IMR-90 (cell line): ENCODE results near the gene UPB1. TPM values are rescaled to one million over a fixed set of nuclear protein-coding genes. Genes with fewer than 3 reads are reported as not detected.

Experiments
- ATAC-seq: fragments of 200-7000 bp; cut with Tn5 transposase; 2 replicates; pipeline ENCODE4 v1.9.1; 2020; ENCODE audit warnings: low read depth, mild to moderate bottlenecking, moderate library complexity
- BruUV-seq: library from RNA; stranded (reverse); fragments of 400-500 nt; replicated peaks from 2 replicates; lab custom pipeline; 2021; lab: Mats Ljungman, UMichigan
- CTCF ChIA-PET: fragments of 300-600 bp; formaldehyde crosslinking; extraction: SDS; loops from one replicate; lab custom pipeline; 2021; ENCODE audit warnings: antibody characterized with exemption; lab: Yijun Ruan, JAX
- POLR2A ChIA-PET: fragments of 300-600 bp; sonication (Branson Sonifier 250); formaldehyde crosslinking; loops from one replicate; lab custom pipeline; 2022; ENCODE audit warnings: antibody characterized with exemption; ENCODE audit not compliant: unreplicated experiment; lab: Charles Lee
- DNase-seq: peaks from one replicate; pipeline ENCODE4 v3.0.0; 2013
- H2AFZ ChIP-seq: replicated peaks from 2 replicates; pipeline ENCODE3; 2013; ENCODE audit warnings: low read length, mild to moderate bottlenecking; ENCODE audit not compliant: poor library complexity
- H2AK5ac ChIP-seq: 2 replicates; pipeline ENCODE4 v1.6.1; 2013; ENCODE audit warnings: low read depth, low read length, inconsistent platforms
- H2AK9ac ChIP-seq: replicated peaks from 2 replicates; pipeline ENCODE3; 2013; ENCODE audit warnings: mild to moderate bottlenecking, low read depth, low read length, moderate library complexity; ENCODE audit not compliant: poor library complexity
- H2BK120ac ChIP-seq: 2 replicates; pipeline ENCODE4 v1.6.1; 2013; ENCODE audit warnings: low read depth, low read length, inconsistent platforms
- H2BK15ac ChIP-seq: 3 replicates; pipeline ENCODE4 v1.6.1; 2013; ENCODE audit warnings: low read depth, low read length, inconsistent platforms
- H2BK20ac ChIP-seq: 2 replicates; pipeline ENCODE4 v1.6.1; 2013; ENCODE audit warnings: low read depth, mild to moderate bottlenecking, inconsistent platforms, low read length, moderate library complexity
- H2BK5ac ChIP-seq: 2 replicates; pipeline ENCODE4 v1.6.1; 2013; ENCODE audit warnings: mild to moderate bottlenecking, low read depth, low read length, inconsistent platforms; ENCODE audit not compliant: poor library complexity, severe bottlenecking
- H3K14ac ChIP-seq: replicated peaks from 2 replicates; pipeline ENCODE4 v1.6.1; 2013; ENCODE audit warnings: low read depth, low read length, inconsistent platforms
- H3K18ac ChIP-seq: 2 replicates; pipeline ENCODE4 v1.6.1; 2013; ENCODE audit warnings: low read depth, low read length, control low read depth
- H3K23ac ChIP-seq: 2 replicates; pipeline ENCODE4 v1.6.1; 2013; ENCODE audit warnings: low read depth, low read length, inconsistent platforms
- H3K27ac ChIP-seq: 2 replicates; pipeline ENCODE4 v1.5.1; 2013; ENCODE audit warnings: mild to moderate bottlenecking, control low read depth, low read length; ENCODE audit not compliant: insufficient read depth
- H3K27me3 ChIP-seq: 2 replicates; pipeline ENCODE4 v1.6.1; 2013; ENCODE audit warnings: low read length; ENCODE audit not compliant: control insufficient read depth, insufficient read depth
- H3K36me3 ChIP-seq: 2 replicates; pipeline ENCODE4 v1.6.1; 2013; ENCODE audit warnings: low read length, mixed read lengths; ENCODE audit not compliant: control insufficient read depth, insufficient read depth
- H3K4ac ChIP-seq: 2 replicates; pipeline ENCODE4 v1.6.1; 2013; ENCODE audit warnings: low read depth, low read length, inconsistent platforms
- H3K4me1 ChIP-seq: 2 replicates; pipeline ENCODE4 v1.6.1; 2013; ENCODE audit warnings: low read length, mixed read lengths; ENCODE audit not compliant: control insufficient read depth, insufficient read depth
- H3K4me2 ChIP-seq: 2 replicates; pipeline ENCODE4 v1.6.1; 2013; ENCODE audit warnings: low read depth, mild to moderate bottlenecking, control low read depth, low read length, moderate library complexity
- H3K4me3 ChIP-seq: 2 replicates; pipeline ENCODE4 v1.5.1; 2013; ENCODE audit warnings: low read depth, mild to moderate bottlenecking, control low read depth, low read length, moderate library complexity; ENCODE audit not compliant: insufficient read depth
- H3K56ac ChIP-seq: 2 replicates; pipeline ENCODE4 v1.6.1; 2013; ENCODE audit warnings: low read length, inconsistent platforms; ENCODE audit not compliant: insufficient read depth; ENCODE audit errors: extremely low read depth
- H3K79me1 ChIP-seq, 2 experiments: 2 replicates each; pipeline ENCODE4 v1.6.1; 2013; ENCODE audit warnings: low read length in 2 of 2, inconsistent platforms in 1 of 2, low read depth in 1 of 2
- H3K9ac ChIP-seq: 2 replicates; pipeline ENCODE4 v1.6.1; 2013; ENCODE audit warnings: low read depth, low read length, control low read depth
- H3K9me1 ChIP-seq: 2 replicates; pipeline ENCODE4 v1.6.1; 2013; ENCODE audit warnings: low read length, inconsistent platforms; ENCODE audit not compliant: insufficient read depth
- H3K9me3 ChIP-seq: 2 replicates; pipeline ENCODE4 v1.6.1; 2013; ENCODE audit warnings: low read length; ENCODE audit not compliant: control insufficient read depth, insufficient read depth
- H4K20me1 ChIP-seq: 2 replicates; pipeline ENCODE4 v1.6.1; 2013; ENCODE audit warnings: low read length, inconsistent platforms; ENCODE audit not compliant: insufficient read depth
- H4K5ac ChIP-seq: 2 replicates; pipeline ENCODE4 v1.6.1; 2013; ENCODE audit warnings: mild to moderate bottlenecking, low read depth, low read length, control low read depth
- H4K8ac ChIP-seq, 2 experiments: 2 replicates each; pipeline ENCODE4 v1.6.1; 2013; ENCODE audit warnings: low read depth in 2 of 2, low read length in 2 of 2, control low read depth in 1 of 2, inconsistent platforms in 1 of 2
- H4K91ac ChIP-seq: 2 replicates; pipeline ENCODE4 v1.6.1; 2013; ENCODE audit warnings: low read depth, low read length, inconsistent platforms; ENCODE audit not compliant: insufficient read depth
- BHLHE40 ChIP-seq: fragments of 150-350 bp; IDR thresholded peaks from 2 replicates; pipeline ENCODE4 v1.6.1; 2016; ENCODE audit warnings: mild to moderate bottlenecking, low read depth, low read length
- CEBPB ChIP-seq: IDR thresholded peaks from 2 replicates; pipeline ENCODE4 v1.6.1; 2012; ENCODE audit warnings: low read depth, low read length, improper control_type of control experiment
- CTCF ChIP-seq: conservative IDR thresholded peaks from 2 replicates; pipeline ENCODE4 v1.5.1; 2012; ENCODE audit warnings: mild to moderate bottlenecking, low read depth, low read length, improper control_type of control experiment
- ELK1 ChIP-seq: fragments of 150-350 bp; IDR thresholded peaks from 2 replicates; pipeline ENCODE4 v1.6.1; 2016; ENCODE audit warnings: low read depth, mild to moderate bottlenecking, low read length, moderate library complexity, borderline replicate concordance
- MAFK ChIP-seq: IDR thresholded peaks from 2 replicates; pipeline ENCODE4 v1.6.1; 2012; ENCODE audit warnings: low read depth, low read length, improper control_type of control experiment
- MXI1 ChIP-seq: IDR thresholded peaks from 2 replicates; pipeline ENCODE4 v1.6.1; 2012; ENCODE audit warnings: low read depth, mild to moderate bottlenecking, low read length, moderate library complexity, borderline replicate concordance
- POLR2A ChIP-seq: IDR thresholded peaks from 2 replicates; pipeline ENCODE4 v1.6.1; 2012; ENCODE audit warnings: mild to moderate bottlenecking, low read depth, low read length
- RAD21 ChIP-seq: IDR thresholded peaks from 2 replicates; pipeline ENCODE4 v1.6.1; 2012; ENCODE audit warnings: low read length, improper control_type of control experiment
- USF2 ChIP-seq: fragments of 150-350 bp; IDR thresholded peaks from 2 replicates; pipeline ENCODE4 v1.6.1; 2017; ENCODE audit warnings: mild to moderate bottlenecking, antibody characterized with exemption, low read length, low read depth
- WGBS, 2 experiments: methylation state at CpG; one replicate each; pipeline versions ENCODE4 v1.1.5 to v1.1.7; 2013; ENCODE audit warnings: missing lambda C conversion rate in 2 of 2; ENCODE audit not compliant: insufficient read length in 1 of 2; ENCODE audit errors: extremely low coverage in 2 of 2; 5-methylcytosine and 5-hydroxymethylcytosine counted together
- dilution Hi-C: fragments of 300-500 bp; cut with HindIII; formaldehyde crosslinking; loops from one replicate; pipeline ENCODE4 v1.14.3; 2018; ENCODE audit warnings: low sequenced_read_pairs; ENCODE audit not compliant: unreplicated experiment
- in situ Hi-C: fragments of 300-500 bp; cut with MboI; formaldehyde crosslinking; loops from 3 replicates; pipeline ENCODE4 v1.14.3; 2019; ENCODE audit warnings: low sequenced_read_pairs, inconsistent platforms, mixed read lengths
- intact Hi-C: fragments of 100-400 bp; cut with micrococcal nuclease; formaldehyde crosslinking; loops from 2 replicates; pipeline ENCODE4 v1.10.0; 2022
- polyA plus RNA-seq, 3 experiments: library from polyadenylated mRNA; depleted of rRNA; stranded (reverse); fragments of >200 nt; gene quantifications; 2 replicates each; pipeline ENCODE4 v1.2.3, GENCODE V29; 2012; ENCODE audit warnings: low replicate concordance in 1 of 3
- total RNA-seq: library from RNA; depleted of rRNA; stranded (reverse); fragments of >200 nt; gene quantifications from 2 replicates; pipeline ENCODE4 v1.2.3, GENCODE V29; 2012

The UPB1 gene
- total and polyA plus RNA-seq, 2 of the 4 experiments (the other 2 are of a cell fraction): under 0.01 to 0.02 TPM

GRCh38 chr22:24460418-24461089, 34.6 kb upstream of the UPB1 start:
- Histone ChIP-seq H3K9me1 (0 out of 2 replicates have a peak, but pooled peaks cover 3% of the 10 kb centered on the region), H3K27ac (no peak overlapping the region), H3K4me2 (peak overlapping the region; percentile 52), H2AK9ac (no peak overlapping the region), H3K79me1 (no peaks in the 10 kb centered on the region), H3K4me1 (peaks cover 6% of the 10 kb centered on the region), H4K8ac (peak overlapping the region; percentile 13 to 84; a peak in 3 of 4 replicates), H3K27me3 (no peaks in the 10 kb centered on the region), H4K20me1 (no peaks in the 10 kb centered on the region), H2AK5ac (peak overlapping the region; percentile 54; the same call in 1 of the 2 replicates), H2BK15ac (no peak overlapping the region; the same call in 2 of the 3 replicates), H3K4me3 (no peak overlapping the region), H4K91ac (0 out of 2 replicates have a peak overlapping the region, but pooled peaks have one; percentile 6), H2BK20ac (peak overlapping the region; percentile 34; the same call in 1 of the 2 replicates), H3K9me3 (no peaks in the 10 kb centered on the region), H3K14ac (peak overlapping the region; percentile 23; the same call in 1 of the 2 replicates), H4K5ac (no peak overlapping the region), H3K36me3 (no peaks in the 10 kb centered on the region), H3K9ac (peak overlapping the region; percentile 25; the same call in 1 of the 2 replicates), H3K4ac (peak overlapping the region; percentile 8; the same call in 1 of the 2 replicates), H3K23ac (no peak overlapping the region), H2AFZ (peak overlapping the region; percentile 45), H2BK120ac (peak overlapping the region; percentile 23; the same call in 1 of the 2 replicates), H3K56ac (no peak overlapping the region), H2BK5ac (no peak overlapping the region), H3K18ac (no peak overlapping the region)
- 66% methylated on average over 7 of the region's 10 CpGs; no CpG with 5 or more reads in 1 of the 2 experiments for WGBS, 2 experiments
- intact Hi-C loops (no loop called here), in situ Hi-C loops (no loop called here), dilution Hi-C loops (no loop called here)
- ChIA-PET CTCF (interaction anchor here (0.9 kb wide), 1 partner anchor 10 kb away, joined by 3 read pairs; no protein-coding TSS in a partner anchor), POLR2A (no interaction called here)
- TF ChIP-seq CTCF (0 out of 2 replicates have a peak, but pooled peaks have one; percentile 2), MAFK (no peak), POLR2A (no peak), RAD21 (no peak), ELK1 (no peak), CEBPB (no peak), USF2 (no peak), MXI1 (no peak), BHLHE40 (no peak)
- ATAC-seq (peak; percentile 20), DNase-seq (peak; percentile 28)
- BruUV-seq: no TSS peak
